Colon (tissue), 2 donors: ENCODE results near the gene SOX8.
"Not testable (repeated sequence)": the region's sequence is repeated elsewhere in the genome, so short reads cannot be mapped to it uniquely, and the experiment has no call there.

ENCODE experiments used
- FAIRE-seq: peaks from 2 replicates; lab custom pipeline; 2012; peaks lifted over from hg19 to GRCh38; lab: Jason Lieb, UNC
- donor health status: control.
- donor health status: control.

The SOX8 gene

GRCh38 chr16:981695-982144 is at the start of gene SOX8:
Gene SOX8 (plus strand): TSS chr16:981770. CDS start chr16:981923, 153 bp downstream.
- FAIRE-seq = no peak

- no peak for FAIRE-seq
Measured at GRCh38 chr16:932831-933330, 48.7 kb upstream of the SOX8 start.

- FAIRE-seq = no peak
Measured at GRCh38 chr16:933581-933980, 48.0 kb upstream of the SOX8 start.

GRCh38 chr16:934178-934577 is 47.4 kb upstream of the SOX8 start:
- no peak for FAIRE-seq

- FAIRE-seq = no peak
Measured at GRCh38 chr16:935684-936083, 45.9 kb upstream of the SOX8 start.

- FAIRE-seq = no peak
Measured at GRCh38 chr16:937311-937710, 44.3 kb upstream of the SOX8 start.

GRCh38 chr16:937723-938122 is 43.8 kb upstream of the SOX8 start:
- no peak for FAIRE-seq

- no peak for FAIRE-seq
Measured at GRCh38 chr16:938136-938535, 43.4 kb upstream of the SOX8 start.

GRCh38 chr16:938752-939151 is 42.8 kb upstream of the SOX8 start:
- no peak for FAIRE-seq

- no peak for FAIRE-seq
Measured at GRCh38 chr16:939311-939710, 42.3 kb upstream of the SOX8 start.

GRCh38 chr16:939941-940340 is 41.6 kb upstream of the SOX8 start:
- no peak for FAIRE-seq

- FAIRE-seq = no peak
Measured at GRCh38 chr16:942436-943060, 39.0 kb upstream of the SOX8 start.

GRCh38 chr16:943971-944370 is 37.6 kb upstream of the SOX8 start:
- no peak for FAIRE-seq

- FAIRE-seq = no peak
Measured at GRCh38 chr16:945271-946047, 36.1 kb upstream of the SOX8 start.

GRCh38 chr16:946048-946395 is 35.5 kb upstream of the SOX8 start:
- FAIRE-seq = no peak

GRCh38 chr16:947255-947921 is 34.2 kb upstream of the SOX8 start:
- no peak for FAIRE-seq

- FAIRE-seq = not testable (repeated sequence)
Measured at GRCh38 chr16:947922-948303, 33.7 kb upstream of the SOX8 start.

GRCh38 chr16:948767-949166 is 32.8 kb upstream of the SOX8 start:
- FAIRE-seq = not testable (repeated sequence)

GRCh38 chr16:950733-951573 is 30.6 kb upstream of the SOX8 start:
- not testable (repeated sequence) for FAIRE-seq

- no peak for FAIRE-seq
Measured at GRCh38 chr16:951660-952301, 29.8 kb upstream of the SOX8 start.

GRCh38 chr16:952321-952720 is 29.2 kb upstream of the SOX8 start:
- no peak for FAIRE-seq

GRCh38 chr16:953818-954217 is 27.8 kb upstream of the SOX8 start:
- FAIRE-seq = not testable (repeated sequence)
